HG02870 (cell line): ENCODE measurements around the gene RYR3.

ENCODE experiments used
- ATAC-seq: cut with Tn5 transposase; IDR thresholded peaks from one replicate; pipeline ENCODE4 v1.9.1; 2021; ENCODE audit warnings: mild to moderate bottlenecking, moderate library complexity; ENCODE audit not compliant: unreplicated experiment

Gene RYR3

DNA sequence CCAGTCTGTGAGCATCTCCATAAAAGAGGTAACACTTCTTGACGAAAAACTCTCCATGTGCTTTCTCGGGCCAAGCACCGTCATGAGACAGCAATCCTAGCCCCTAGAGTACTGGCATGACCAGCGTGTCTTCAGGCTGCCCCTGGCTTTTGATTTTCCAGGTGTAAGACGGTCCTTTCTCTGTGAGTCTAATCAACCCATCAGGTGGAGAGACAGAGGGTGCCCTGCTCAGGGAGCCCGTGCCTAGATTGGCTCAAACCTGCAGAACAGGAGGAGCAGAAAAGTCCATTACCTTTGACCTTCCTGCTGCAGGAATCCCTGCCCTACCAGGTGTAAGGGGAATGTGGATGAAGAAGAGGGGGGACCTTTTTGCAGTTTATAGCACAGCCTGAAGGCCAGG, 548.1 kb downstream of the RYR3 start:
- ATAC-seq: no peak

DNA sequence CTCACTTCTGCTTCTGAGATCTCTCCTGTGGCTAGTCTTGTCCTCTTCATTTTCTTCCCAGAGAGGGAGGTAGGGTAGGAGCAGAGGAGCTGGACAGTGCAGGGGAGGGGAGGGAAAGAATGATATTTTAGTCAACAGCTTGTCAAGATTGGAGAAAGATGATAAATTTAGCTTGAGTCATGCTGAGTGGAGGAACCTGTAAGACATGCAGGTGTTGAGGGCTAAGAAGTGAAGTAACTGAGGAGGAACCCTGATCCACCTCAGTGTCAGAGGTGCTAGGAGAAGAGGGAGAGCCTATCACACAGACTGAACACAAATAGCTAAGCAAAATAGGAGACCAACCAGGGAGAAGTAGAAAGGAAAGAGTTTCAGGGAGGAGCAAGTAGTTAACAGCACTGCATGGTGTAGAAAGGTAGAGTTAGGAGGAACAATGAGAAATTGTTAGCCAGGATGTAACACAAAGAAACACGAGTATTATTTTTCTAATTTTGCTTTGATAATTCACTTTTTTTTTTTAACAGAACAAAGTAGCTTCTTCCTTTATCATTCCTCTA, 549.3 kb downstream of the RYR3 start:
- no peak for ATAC-seq

DNA sequence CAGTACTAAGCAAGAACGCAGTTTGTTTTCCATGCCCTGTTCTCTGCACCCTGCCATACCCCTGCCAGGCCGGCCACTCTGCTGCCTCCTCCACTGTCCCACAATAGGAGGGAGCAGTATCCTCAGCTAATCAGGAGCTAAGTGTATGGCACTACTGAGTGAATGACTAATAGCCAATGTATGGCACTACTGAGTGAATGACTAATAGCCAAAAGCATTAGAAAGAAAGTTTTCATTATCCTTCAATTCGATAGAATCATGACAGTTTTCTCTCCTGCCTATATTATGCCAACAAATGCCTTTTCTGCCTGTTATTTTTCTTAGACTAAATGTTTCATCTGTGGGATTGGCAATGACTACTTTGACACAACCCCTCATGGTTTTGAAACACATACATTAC, 550.0 kb downstream of the RYR3 start:
- no peak for ATAC-seq

DNA sequence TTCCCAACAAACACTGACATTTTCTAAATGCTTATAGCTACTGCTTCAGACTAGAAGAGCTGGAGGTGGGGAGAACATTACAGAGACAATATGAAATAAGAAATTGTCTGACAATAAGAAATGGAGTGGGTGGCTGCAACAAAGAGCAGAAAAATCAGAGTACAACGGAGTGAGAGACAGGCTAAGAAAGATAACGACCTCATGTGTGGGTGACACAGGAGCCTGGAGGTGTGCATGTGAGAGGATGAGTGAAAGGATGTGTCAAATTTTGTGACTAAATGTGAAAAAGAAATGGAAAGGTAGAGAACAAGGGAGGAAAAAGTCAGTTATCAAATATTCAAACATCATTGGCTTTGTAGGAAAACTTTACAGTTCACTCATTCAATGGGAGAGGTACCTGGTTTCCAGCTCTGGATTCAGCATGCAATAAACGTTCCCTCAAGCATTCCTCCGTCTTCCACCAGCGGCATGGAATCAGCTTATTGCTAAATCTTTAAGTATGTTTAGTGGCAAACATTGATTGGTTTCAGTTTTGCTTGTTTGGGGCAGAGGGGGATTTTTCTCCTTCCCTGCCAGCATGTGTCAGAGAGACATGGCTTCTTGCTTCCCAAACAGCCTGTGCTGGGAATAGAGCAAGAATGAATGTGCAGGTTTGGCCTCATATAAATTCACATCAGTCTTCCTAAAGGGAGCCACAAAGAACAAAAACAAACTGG, 553.8 kb downstream of the RYR3 start:
- no peak for ATAC-seq

DNA sequence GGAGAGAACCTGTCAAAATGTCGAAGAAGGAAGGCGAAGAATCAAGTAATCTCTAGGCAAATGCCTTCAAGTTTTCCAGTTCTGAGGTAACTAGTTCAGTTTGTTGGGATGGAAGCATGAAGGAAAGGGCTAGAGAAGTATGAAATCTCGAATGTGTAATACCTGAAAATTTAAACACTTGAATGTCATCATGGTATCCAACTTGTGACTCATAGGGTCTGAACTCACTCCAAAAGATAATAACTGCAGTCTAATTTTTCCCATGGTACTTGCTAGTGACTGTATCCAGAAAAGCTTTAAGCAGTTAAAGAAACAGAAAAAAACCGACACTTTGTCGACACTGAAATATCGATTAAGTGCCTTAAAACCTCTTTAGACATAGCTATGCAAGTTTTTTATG, 554.6 kb downstream of the RYR3 start:
- ATAC-seq: no peak

DNA sequence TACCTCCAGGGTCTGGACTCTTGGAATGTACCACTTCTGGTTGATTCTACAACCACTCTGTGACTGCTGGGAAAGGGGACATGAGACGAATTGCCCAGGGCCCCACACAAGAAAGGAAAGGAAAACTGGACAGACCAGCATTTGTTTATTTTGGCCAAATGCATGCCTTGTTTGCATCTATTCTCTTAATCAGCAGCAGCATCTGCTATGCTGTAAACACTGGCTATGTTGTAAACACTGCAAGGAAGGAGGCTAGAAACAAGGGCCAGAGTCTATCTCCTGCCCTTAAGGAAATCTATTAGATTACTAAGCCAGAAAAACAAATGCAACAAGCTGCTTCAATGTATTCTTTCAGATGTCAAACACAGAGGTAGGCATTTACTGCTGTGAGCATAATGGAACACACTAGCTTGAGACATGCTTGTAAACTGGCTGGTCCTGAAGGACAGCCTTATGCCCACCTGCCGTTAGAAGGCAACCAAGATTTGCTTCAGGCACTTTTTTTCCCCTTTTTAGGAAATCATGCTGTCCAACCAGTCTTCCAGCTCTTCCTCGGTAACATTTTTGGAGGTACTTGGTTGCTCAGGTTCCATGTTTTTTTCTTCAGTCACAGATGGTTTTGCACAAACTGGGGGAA, 555.5 kb downstream of the RYR3 start:
- ATAC-seq: no peak

DNA sequence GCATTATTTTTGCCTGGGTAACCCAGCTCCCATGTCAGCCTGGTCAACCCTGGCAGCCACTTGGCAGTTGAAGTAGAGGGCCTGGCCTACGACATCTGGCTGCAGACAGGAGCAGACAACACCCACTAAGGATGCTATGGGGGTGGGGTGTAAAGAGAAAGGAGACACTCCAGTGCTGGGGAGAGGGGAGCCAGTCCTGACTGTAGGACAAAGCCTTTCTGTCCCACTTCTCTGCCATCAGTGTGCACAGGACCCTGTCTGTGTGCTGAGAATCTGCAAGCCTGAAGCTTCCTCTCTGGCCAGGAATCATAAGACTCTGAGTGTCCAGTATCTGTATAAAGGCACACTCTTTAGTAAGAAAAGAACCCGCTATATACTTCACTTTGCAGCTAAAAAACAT, 561.2 kb downstream of the RYR3 start:
- no peak for ATAC-seq

DNA sequence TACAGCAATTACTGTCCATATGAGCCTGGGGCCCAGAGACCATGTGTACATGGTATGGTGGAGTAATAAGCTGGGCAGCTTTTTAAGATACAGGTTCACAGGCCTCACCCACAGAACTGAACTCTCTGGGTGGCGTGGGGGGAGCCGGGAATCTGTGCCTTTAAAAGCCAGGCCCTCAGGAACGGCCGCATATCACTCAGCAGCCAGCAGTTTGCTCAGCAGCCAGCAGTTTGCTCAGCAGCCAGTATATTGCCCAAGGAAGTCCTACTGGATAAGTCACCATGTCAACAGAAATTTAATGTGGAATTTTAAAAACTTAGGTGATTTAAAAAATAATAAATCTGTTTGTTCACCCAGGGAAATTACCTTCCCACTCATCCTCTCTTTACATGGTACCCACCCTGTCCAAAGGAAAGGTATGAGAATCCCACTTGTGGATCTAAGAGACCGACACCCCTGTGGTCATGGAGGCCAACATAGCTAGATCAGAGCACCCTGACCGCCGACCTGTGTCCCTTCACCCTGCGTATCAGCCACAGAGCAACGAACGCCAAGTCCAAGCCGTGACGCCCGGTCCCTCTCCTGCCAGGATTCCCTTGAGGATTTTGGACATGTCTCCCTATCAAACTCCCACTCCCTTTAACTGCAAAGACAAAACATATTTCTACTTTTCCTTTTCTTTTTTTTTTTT, 561.8 kb downstream of the RYR3 start:
- ATAC-seq: no peak

DNA sequence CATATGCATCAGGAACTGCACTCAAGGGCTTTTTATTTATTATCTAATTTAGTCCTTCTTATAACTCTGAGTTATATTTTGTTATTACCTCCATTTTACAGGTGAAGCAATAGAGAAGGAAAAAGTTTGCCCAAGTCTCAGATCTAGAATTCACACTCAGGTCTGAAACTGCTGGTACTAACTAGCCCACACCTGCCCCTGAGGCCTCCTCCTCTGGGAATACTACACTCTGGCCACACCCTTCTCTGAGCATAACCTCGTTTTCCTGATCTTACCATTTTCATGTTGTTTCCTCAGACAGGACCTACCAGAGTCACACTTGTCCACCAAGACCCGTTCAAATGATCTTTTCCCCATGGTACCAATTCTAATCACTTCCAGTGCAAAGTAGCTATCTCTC, 563.4 kb downstream of the RYR3 start:
- no peak for ATAC-seq

DNA sequence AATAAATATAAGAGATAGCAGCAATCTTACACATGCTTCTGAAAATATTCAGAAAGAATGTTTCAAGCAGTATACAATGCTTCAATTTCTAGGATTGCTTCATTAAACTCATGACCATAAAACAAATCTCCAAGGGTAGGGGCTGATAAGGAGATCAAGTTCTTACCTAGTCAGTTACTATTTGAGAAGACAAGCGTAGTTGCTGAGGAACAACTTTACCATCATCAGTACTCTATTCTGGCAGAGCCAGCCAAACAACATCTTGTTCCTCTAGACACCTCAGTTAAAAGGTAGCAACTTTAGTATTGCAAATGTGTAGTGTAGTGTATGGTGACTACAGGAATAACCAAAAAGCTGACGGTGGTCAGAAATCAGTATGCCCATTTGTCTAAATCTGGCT, 572.2 kb downstream of the RYR3 start:
- no peak for ATAC-seq

DNA sequence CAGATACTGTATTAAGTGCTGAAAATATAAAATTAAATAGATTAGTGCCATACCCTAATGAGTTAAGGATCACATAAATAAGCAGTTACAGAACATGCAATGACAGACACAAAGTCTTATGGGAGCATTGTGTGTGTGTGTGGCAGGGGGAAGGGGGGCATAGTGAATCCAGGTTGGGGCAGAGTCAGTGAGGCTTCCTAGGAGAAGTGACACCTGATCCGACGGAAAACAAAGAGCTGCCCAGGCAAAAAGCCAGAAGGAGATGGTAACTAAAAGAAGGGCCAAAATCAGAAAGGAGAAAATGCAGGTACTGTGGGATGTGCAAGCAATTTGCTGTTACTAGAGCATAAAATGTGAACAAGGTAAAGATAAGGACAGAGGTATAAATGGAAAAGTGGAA, 577.4 kb downstream of the RYR3 start:
- no peak for ATAC-seq

DNA sequence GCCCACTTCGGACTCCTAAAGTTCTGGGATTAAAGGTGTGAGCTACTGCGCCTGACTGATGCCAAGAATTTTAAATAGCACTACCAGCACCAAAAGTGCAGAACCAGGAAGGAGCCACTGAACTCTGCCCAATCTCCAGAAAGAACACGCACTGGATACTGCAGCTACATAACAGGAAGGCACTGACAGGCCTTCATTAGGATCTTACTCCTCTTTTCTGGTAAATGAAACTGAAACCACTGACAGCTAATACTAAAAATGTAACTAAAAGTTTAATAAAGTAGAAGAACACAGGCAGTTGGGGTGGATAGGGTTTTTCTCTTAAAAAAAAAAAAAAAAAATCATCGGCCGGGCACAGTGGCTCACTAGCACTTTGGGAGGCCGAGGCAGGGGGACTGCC, 583.4 kb downstream of the RYR3 start:
- ATAC-seq: no peak

DNA sequence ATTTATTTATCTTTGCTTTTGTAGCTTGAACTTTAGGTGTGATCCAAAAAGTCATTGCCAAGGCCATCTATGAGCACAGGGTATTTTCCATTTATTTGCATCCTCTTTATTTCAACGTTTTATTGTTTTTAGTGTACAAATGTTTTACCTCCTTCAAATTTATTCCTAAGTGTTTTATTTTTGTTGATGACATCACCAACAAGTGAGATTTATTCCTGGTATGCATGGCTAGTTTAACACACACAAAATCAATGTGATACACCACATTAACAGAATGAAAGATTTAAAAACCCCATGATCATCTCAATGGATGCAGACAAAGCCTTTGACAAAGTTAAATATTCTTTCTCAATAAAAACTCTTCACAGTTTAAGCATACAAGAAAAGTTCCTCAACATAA, 591.3 kb downstream of the RYR3 start:
- no peak for ATAC-seq

DNA sequence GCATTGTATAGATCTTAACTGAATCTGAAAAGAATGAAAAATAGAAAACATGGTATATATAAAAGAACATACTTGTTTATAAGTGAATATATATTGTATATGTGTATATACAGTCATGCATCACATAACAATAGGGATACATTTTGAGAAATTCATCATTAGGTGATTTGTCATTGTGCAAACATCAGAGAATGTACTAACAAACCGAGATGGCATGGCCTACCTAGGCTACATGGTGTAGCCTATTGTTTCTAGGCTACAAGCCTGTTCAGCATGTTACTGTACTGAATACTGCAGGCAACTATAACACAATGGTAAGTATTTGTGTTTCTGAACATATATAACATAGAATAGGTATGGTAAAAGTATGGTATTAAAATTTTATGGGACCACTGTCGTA, 592.9 kb downstream of the RYR3 start:
- ATAC-seq: no peak

DNA sequence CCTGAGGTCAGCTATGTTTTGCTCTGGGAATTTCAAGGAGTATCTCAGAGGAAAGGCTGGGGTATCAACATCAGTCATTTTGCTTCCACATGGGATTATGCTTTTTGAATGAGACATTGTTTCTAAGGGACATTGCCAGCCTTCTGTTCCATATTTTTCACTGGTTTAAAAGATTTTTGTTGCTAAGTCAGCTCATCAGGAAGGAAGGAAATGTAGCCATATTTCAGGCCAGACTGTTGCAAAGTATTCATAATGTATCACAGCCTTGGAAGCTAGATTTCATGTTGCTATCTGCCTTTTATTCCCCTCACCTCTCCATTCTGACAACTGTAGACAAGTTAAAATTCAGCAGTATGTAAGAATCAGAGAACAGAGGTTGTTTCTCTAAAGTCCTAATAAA, 596.6 kb downstream of the RYR3 start:
- no peak for ATAC-seq

DNA sequence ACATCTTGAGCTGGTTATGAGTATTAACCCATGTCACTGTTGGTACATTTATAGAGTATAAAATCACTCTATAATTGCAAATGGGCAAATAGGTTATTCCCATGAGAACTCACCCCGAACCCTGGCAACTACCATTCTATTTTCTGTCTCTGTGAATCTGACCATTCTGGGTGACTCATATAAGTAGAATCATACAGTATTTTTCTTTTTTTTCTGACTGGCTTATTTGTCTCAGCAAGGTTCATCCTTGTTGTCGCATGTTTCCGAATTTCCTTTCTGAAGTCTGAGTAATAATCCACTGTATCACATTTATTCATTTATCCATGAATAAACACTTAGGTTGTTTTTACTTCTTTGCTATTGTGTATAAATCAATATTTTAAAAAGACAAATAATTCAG, 597.6 kb downstream of the RYR3 start:
- no peak for ATAC-seq

DNA sequence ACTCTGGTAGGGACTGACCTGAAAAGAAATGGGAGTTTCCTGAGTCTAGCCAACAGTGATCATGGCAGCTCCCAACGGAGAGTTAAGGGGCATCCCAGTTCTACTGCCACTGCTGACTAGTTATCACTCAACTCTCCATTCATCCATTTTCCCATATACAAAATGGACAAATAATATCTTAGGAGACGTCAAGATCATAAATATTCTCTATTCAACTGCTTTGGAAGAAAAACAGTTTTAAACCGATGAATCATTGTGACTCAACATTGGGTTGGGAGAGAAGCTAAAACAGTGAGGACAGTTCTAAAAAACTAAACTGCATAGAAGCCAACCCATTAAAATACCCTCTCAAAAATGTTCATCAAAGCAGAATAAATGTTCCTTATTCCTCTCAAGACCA, 600.0 kb downstream of the RYR3 start:
- no peak for ATAC-seq

DNA sequence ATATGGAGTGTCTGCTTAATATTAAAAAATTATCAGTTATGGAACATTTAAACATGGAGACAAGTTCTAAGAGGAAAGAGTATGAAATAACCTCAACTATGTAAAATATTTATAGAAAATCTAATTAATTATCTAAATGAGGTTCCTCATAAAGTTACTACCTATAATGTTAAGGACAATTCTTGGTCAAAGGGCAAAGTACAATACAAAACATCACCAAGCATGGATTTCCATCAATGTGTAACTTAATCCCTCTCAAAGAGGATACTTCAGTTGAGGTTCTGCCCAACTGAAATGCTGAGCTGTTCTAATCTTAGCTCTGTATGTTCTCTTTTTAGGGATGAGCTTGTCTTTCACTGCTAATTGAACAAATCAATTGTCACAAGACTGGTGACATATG, 601.6 kb downstream of the RYR3 start:
- ATAC-seq: no peak

DNA sequence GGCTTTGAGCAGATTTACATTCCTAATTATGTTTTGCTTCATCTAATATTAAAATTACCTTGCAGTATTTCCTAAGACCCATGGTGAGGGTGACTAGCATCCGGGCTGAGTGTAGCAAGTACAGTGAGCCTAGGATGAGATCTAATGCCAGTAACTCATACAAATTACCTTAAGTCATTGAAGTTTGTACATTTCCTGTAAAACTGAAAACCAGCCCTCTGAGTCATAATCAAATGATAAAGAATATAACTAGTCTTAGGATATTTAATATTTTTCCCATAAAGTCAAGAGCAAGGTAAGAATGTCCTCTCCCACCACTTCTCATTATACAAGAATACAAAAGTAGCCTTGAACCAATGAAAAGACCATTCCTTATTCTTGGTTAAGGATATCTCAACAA, 602.7 kb downstream of the RYR3 start:
- ATAC-seq: no peak
